SK-N-SH treated with all-trans-retinoic acid at 6 μM for 48 hours (cell line): ENCODE data around the gene CEACAM16.

Experiments used
- ARNTL ChIP-seq: fragments of 450-650 bp; formaldehyde crosslinking; IDR thresholded peaks from 2 replicates; pipeline ENCODE4 v1.5.0; 2020; ENCODE audit warnings: low read depth, mild to moderate bottlenecking, moderate library complexity, borderline replicate concordance
- TF ChIP-seq, protein P1 (sequence below): fragments of 250-450 bp; sonication (Bioruptor Pico); IDR thresholded peaks from 2 replicates; pipeline ENCODE4 v1.5.0; 2020; ENCODE audit warnings: mild to moderate bottlenecking, moderate library complexity

DNA sequence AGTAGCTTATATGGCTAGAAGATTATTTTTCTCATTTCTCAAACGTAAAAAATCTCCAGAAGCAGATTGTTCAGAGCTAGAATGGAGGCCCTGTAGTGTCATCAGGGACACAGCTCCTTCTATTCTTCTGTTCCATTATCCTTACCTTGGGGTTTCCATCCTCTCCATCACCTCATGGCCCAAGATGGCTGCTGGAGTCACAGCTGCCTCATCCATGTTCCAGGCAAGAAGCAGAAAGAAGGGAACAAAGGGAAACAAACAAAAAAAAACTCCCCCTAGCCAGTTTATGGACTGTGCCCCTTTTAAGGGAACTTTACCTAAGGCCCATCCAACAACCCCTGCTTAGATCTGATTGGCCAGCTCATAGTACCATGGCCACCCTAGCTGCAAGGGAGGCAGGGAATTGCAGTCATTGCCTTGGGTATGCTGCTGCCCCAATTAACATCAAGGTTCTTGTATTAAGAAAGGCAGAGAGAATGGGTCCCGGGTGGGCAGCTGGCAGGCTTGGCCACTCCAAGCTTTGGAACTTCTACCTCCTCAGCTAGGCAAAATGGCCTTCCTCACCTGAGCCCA, 15.7 kb downstream of the CEACAM16 start:
- no peak for TF ChIP-seq ARNTL
- TF ChIP-seq, protein P1, sequence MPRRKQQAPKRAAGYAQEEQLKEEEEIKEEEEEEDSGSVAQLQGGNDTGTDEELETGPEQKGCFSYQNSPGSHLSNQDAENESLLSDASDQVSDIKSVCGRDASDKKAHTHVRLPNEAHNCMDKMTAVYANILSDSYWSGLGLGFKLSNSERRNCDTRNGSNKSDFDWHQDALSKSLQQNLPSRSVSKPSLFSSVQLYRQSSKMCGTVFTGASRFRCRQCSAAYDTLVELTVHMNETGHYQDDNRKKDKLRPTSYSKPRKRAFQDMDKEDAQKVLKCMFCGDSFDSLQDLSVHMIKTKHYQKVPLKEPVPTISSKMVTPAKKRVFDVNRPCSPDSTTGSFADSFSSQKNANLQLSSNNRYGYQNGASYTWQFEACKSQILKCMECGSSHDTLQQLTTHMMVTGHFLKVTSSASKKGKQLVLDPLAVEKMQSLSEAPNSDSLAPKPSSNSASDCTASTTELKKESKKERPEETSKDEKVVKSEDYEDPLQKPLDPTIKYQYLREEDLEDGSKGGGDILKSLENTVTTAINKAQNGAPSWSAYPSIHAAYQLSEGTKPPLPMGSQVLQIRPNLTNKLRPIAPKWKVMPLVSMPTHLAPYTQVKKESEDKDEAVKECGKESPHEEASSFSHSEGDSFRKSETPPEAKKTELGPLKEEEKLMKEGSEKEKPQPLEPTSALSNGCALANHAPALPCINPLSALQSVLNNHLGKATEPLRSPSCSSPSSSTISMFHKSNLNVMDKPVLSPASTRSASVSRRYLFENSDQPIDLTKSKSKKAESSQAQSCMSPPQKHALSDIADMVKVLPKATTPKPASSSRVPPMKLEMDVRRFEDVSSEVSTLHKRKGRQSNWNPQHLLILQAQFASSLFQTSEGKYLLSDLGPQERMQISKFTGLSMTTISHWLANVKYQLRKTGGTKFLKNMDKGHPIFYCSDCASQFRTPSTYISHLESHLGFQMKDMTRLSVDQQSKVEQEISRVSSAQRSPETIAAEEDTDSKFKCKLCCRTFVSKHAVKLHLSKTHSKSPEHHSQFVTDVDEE (CRISPR knock-in tag), result no peak
